CD4-positive, alpha-beta T cell treated with Interleukin-15 for 4 hours (primary cell): ENCODE results near the gene CEP170B.
"Not testable (repeated sequence)": the region's sequence is repeated elsewhere in the genome, so short reads cannot be mapped to it uniquely, and the experiment has no call there.

ENCODE experiments used
- DNase-seq: peaks from one replicate; pipeline ENCODE4 v3.0.0-alpha.2; 2020; ENCODE audit warnings: low spot score

CEP170B gene

GRCh38 chr14:104933746-104934733 lies 69.0 kb downstream of the CEP170B start:
- no peak for DNase-seq

DNA sequence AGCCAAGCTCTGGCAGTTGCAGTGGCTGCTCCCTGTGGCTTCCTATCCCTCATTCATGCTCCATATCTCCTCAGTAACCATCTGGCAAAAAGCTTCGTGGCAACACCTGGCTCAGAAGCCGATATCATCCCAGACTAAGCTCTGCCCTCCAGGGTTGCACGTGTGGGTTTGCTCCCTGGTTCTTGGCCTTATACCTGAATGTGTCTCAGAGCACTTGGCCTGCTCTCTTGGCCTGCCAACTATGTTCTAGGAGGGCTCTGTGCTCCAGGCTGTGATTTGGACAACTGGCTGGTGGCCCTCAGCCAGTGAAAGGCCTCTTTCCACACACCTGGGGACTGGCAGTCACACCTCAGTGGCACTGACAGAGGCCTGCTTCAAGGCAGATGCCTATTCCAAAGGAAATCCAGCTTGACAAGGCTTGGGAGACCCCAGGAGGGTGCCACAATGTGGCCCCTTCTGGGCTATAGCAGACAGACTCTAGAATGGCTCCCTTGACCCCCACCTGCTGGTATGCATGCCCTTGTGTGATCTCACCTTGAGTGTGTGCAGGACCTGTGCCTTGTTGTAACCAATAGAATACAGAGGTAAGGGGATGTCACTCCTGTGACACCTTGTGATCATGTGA lies 70.1 kb downstream of the CEP170B start:
- DNase-seq = no peak

GRCh38 chr14:104935955-104936354 lies 70.9 kb downstream of the CEP170B start:
- DNase-seq = no peak

DNA sequence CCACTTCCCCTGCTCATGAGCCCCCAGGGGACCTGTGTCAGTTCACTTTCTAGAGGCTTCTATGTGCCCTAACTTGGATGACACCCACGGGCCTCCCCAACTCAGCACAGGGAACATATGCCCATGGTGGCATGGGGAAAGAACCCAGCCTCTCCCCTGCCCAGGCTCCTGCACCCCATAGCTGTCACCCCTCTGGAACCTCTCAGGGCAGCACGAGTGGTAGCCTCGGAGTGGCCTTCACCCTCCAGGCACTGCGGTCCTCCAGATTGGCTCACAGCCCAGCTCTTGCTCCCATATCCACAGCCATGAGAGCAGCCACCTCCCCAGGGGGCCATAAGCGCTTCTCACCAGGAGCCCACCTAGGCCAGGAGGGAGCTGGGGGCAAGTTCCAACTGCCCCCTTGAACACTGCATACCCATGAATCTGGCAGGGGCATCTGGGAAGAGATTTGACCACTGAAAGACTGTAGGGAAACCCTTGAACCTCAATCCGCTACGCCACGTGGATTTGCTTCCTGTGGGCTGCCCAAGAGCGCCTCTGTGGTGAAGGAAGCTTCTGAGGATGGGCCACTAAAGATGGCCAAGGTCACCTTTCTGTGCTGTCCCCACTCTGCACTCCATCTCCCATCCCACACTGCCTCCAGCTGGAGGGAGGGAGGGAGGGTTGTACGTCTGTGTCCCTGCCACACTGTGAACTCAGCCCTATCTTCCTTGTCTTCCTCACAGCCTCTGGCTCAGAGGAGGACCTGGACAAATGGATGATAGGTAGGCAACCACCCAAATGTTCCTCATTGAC lies 71.5 kb downstream of the CEP170B start:
- no peak for DNase-seq

- no peak for DNase-seq
Measured at GRCh38 chr14:104937161-104937560, 72.1 kb downstream of the CEP170B start.

DNA sequence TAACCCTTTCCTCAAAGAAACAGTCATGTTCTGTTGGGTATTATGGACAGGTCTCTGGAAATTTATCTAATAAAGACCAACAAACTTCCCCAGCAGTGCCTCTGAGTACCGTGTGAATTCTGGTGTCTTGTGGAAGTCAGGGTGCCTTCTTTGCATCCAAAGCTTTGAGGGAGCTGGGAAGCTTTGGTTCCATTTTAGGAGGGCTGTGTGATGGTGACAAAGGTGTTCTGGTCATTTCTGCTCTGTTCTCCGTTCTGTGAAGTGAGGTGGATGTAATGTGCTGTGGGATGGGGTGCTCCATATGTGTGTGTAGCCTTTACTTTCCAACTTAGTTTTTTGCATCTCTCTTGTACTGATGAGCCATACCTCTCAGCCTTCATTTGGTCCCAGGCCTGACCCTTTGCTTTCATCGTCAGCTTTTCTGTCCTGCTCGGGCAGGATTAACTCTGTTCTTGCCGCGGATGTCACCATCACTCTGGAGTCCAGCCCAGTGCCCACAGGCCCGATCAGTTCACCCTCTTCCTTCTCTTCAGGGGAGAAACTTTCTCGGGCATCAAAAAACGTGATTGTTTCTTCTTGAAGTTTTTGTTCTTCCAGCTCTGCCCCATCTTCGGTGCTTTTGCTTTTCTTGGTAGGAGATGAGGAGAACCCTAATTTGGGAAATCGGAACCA lies 72.8 kb downstream of the CEP170B start:
- DNase-seq = no peak

DNA sequence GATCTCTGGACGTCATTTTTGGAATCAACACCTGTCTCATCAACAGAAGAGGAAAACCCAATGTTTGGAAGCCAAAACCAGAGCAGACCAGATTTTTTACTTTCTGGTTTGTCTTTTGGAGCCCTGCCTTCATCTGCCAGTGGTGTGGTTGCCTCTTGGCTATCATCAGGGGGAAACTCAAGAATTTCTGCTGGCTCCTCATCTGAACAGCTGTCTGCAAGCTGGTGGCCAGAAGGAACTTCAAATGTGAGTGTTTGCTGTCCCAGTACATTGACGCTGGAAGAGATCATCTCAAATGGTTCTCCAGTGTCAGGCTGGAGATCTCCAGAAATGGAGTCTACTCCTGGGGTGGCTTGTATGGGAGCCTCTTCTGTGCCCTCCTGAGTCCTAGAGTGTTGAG lies 73.4 kb downstream of the CEP170B start:
- no peak for DNase-seq

DNA sequence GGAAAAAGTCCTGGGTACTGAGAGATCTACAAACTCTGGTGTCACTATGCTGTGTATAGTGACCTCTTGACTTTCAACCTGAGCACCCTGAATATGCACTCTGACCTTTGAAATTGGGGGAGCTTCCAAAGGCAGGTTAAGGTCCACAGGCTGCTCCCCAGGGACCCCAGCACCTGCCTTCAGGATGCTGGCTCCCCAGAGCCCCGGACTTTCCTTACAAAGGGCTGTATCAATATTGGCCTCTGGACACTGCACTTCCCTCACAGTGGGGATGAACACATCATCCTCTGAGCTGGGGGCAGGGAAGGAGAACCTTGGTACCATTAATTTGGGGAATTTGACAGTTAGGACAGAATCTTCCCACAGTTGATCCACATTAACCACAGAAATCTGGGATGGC lies 73.9 kb downstream of the CEP170B start:
- DNase-seq = no peak

DNA sequence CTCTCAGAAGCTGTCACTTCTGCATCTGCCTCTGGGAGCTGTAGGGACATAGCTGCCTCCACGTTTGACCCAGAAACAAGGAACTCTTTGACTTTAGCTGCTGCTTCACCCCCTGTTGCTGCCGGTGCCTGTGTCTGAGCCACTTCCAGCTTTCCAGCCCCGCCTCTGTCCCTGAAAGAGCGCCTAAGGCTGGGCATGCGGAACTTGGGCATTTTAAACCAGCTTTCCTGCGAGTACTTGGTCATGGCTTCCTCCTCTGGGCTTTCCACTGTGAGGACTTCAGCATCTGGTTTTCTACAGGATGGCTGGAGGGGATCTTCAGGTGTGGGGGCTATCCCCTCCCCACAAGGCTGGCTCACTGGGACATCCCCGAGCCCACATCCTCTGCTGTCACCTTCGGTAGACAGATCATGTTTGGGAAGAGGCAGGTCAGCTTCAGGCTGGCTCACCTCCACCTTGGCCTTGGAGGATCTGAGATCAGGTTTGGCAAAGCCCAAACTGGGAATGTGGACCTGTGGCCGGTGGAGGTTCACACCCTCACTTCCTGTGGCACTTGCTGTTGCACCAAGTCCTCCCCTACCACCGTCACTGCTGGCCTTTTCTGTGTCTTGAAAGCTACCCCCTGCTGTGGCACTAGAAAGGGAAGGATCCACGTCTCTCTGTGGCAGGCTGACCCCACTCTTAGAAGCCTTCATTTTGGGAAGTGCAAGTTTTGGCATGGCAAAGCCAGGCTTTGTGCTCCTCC lies 74.8 kb downstream of the CEP170B start:
- no peak for DNase-seq

- DNase-seq = no peak
Measured at GRCh38 chr14:104940526-104941150, 75.6 kb downstream of the CEP170B start.

- no peak for DNase-seq
Measured at GRCh38 chr14:104941508-104942365, 76.7 kb downstream of the CEP170B start.

GRCh38 chr14:104942586-104942985 lies 77.5 kb downstream of the CEP170B start:
- no peak for DNase-seq

DNA sequence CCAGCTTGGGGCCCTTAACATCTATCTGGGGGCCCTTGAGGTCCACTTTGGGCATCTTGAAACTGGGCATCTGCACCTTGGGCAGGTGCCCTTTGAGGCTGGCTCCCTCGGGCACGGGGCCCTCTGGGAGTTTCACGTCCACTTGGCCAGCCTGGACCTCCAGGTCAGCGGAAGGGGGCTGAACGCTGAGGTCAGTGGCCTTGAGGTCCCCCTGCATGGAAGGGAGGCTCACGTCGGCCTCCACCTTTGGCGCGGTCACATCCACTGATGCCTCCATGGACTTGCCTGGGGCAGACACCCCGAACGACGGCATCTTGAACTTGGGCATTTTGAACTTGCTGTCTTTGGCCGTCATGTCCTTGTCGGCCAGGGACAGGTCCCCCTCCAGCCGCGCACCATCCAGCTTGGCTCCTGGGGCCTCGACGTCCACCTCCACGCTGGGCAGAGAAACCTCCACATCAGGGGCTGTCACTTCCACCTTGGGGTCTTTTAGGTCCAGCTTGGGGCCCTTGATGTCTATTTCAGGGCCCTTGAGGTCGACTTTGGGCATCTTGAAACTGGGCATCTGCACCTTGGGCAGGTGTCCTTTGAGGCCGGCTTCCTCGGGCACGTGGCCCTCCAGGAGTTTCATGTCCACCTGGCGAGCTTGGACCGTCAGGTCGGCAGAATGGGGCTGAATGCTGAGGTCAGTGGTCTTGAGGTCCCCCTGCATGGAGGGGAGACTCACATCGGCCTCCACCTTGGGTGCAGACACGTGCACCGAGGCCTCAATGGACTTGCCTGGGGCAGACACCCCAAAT lies 78.3 kb downstream of the CEP170B start:
- DNase-seq = not testable (repeated sequence)

- DNase-seq = not testable (repeated sequence)
Measured at GRCh38 chr14:104944016-104944308, 78.9 kb downstream of the CEP170B start.

GRCh38 chr14:104944436-104945205 lies 79.6 kb downstream of the CEP170B start:
- not testable (repeated sequence) for DNase-seq

DNA sequence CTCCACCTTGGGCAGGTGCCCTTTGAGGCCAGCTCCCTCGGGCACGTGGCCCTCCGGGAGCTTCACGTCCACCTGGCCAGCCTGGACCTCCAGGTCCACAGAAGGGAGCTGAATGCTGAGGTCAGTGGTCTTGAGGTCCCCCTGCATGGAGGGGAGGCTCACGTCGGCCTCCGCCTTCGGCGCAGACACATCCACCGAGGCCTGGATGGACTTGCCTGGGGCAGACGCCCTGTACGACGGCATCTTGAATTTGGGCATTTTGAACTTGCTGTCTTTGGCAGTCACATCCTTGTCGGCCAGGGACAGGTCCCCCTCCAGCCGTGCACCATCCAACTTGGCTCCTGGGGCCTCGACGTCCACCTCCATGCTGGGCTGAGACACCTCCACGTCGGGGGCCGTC lies 80.2 kb downstream of the CEP170B start:
- DNase-seq = not testable (repeated sequence)
